HK-2 (cell line): ENCODE results near the gene CALML5.

Experiments used
- DNase-seq: peaks from one replicate; pipeline ENCODE4 v3.0.0-alpha.2; 2018; ENCODE audit not compliant: unreplicated experiment

The CALML5 gene

DNA sequence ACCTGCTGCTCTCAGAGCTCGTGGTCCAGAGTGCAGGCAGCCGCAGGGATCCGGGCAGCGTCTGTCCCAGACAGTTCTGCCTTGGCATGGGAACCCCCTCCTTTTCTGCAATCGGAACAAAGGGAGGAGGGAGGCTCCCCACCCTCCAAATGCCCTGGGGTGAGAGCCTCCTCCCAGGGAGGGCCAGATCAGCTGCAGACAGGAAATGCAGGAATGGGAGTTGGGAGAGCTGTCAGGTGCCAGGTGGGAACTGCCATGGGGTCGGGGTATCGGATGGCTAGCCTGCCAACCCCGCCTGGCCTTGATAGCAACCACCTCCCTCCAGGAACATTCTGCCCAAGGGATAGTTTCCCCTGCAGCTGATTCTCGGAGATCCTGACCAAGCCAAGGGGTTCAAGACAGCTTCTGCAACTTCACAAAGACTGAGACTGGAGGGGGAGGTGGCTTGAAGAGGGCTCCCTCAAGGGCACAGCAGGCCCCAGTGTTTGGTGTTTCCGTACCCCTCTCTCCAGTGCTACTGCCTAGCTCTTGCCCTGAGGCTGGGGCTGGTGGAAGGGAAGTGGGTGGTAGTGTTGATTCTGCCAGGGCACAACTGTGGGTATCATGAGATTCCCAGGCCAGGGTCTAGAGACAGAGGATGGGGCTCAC is at the start of gene CALML5:
CALML5 (minus strand) TSS at position 78 of the 648 bp plus-strand sequence. CDS start 132 bp downstream, outside the sequence.
- no peak for DNase-seq

GRCh38 chr10:5547931-5548660 is 48.7 kb upstream of the CALML5 start:
- no peak for DNase-seq

DNA sequence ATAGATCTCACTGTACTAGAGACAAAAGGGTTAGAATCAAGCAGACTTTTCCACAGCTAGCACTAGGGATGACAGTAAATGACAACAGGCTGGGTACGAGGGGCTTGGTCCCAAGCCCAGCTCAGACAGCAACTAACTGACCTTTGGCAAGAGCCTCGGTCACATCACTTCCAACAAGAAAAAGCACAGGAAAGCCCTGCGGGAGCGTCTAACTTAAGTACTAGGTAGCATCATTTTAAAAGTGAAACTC is 48.2 kb upstream of the CALML5 start:
- no peak for DNase-seq

DNA sequence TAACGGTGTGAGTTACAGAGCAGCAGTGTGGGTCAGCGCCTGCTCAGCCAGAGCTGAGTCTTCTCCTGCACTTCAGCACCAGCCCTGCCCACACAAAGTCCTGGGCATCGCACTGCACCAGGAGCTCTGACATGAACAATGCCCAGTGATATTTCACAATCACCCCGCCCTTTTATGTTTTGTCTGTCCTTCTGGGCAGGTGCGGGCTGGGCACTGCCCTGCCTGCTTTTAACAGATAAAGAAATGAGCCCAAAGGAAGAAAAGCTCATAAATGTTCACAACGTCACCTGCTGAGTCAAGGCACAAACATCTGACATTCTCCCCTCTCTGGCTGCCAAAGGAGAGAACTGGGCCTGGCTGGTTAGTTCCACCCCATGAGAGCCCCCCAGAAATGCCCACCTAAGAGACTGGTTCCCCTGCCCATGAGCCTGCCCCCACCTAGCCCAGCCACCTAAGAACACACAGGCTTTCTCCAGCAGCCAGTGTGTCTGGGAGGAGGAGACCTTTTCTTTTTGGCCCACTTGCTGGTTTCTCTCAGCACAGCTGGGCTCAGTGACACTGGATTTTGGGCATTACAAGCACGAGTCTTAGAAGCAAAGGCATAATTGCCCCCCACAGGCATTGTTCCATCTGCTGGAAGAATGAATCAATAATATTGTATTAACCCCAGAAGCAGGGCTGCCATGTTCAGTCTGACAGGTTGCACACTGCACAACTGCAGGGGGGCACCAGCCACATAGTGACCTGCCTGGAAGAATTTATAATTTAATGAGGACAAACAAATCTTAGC is 47.7 kb upstream of the CALML5 start:
- DNase-seq, result no peak

DNA sequence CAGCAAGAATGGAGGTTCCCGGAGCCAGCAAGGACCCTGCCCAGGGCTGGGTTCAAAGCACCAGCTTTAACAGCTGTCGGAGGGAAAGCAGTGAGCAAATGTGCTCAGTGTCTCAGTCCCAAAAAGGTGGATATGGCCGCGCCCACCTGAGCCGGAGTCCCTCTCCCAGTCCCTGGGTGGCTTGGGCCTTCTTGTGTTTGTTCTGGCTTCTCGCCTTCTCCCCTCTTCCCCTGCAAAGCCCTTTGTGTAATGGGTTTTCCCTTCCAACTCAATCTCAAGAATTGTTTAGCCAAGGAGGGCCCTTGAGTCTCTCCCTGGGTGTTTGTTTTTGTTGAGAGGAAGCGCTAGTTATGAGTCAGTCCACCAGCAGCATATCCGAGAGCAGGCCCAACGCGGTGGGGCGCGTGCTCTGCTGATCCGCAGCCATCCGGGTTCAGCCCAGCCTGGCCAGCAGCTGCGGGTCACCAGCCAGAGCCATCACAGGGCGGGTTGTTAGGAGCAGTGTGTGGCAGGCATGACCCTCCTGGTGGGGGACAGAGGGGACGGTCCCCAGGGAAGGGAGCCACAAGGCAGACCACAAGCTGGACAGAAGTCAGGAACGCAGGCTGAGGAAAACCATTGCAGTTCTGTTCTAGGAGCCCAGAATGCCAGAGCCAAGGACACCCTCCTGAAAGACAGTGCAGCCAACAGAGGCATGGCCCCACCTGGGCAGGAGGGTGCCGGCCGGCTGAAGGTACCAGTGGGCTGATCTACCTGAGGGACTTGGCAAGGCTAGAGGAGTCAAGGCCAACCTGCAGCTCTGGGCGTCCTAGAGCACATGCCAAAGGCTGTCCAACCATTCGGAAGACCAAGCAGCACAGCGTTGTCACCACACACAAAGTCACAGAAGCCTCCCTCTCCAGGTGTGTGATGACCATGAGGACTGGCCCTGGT is 46.7 kb upstream of the CALML5 start:
- no peak for DNase-seq

DNA sequence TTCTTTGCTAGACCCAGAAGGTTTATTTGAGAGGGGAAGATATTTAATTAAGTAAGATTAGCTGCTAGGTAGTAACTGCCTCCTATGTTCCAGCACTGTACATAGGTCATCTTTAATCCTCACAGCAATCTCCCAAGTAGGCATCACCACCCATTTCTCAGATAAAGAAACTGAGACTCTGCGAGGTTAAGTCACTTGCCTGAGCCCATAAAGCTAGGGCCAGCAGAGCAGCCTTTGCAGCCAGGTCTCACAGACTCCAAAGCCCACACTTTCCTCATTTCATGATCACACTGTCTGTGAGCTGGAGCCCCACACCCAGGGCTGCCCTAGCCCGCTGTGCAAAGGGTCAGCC is 46.0 kb upstream of the CALML5 start:
- no peak for DNase-seq

GRCh38 chr10:5545011-5545410 is 45.6 kb upstream of the CALML5 start:
- no peak for DNase-seq

- no peak for DNase-seq
Observed at GRCh38 chr10:5544216-5544805, 44.9 kb upstream of the CALML5 start.

GRCh38 chr10:5543623-5544022 is 44.3 kb upstream of the CALML5 start:
- no peak for DNase-seq

GRCh38 chr10:5542100-5542499 is 42.7 kb upstream of the CALML5 start:
- DNase-seq, result no peak

DNA sequence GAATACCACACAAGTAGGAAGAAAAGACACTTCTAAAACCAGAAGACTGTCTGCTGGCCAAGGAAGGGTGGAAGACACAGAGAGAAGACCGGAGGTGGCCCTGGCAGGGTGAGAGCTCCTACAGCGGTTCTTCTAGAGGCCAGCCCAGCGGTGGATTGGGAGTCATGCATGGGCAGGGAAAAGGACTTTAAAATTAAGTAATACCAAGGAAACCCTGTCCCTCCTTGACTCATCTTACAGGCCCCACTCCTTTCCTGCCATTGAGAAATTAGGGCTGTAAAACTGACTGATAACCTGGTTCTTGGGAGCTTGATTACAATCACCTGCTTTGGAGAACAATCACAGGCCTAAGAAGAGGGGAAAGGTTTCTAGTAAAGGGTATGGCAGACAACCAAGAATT is 41.5 kb upstream of the CALML5 start:
- no peak for DNase-seq

- no peak for DNase-seq
Observed at GRCh38 chr10:5540080-5540479, 40.7 kb upstream of the CALML5 start.

DNA sequence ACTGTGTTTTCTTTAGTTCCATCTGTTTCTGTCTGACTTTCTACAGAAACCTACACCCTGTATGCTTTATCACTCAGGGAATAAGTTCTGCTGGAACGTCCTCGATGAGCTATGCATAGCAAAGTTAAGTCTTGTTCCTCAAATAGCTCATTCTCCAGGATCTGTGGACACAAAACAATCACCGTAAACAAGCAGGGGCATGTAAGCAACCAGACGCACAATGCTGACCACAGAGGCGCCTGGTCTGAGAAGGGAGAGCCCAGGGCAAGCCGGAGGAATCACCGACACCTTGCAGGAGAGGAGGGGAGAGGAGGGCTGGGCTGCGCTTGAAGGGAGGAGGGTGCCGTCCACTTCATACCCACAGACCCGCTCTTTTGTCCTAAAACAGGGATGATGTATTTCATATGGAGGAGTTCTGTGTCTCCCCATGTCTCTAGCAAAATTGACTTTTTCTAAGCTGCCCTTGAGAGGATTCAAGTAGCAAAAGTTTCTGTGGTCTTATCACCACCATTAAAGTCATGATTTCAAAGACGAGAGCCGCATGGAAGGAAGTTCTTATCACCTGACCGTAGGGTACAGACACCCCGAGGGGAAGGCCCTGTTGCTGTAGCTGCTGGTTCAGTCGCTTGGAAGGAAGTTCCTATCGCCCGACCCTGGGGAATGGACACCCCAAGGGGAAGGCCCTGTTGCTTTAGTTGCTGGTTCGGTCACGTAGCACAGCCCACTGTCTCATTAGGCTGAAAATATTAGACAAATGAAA is 39.7 kb upstream of the CALML5 start:
- no peak for DNase-seq

DNA sequence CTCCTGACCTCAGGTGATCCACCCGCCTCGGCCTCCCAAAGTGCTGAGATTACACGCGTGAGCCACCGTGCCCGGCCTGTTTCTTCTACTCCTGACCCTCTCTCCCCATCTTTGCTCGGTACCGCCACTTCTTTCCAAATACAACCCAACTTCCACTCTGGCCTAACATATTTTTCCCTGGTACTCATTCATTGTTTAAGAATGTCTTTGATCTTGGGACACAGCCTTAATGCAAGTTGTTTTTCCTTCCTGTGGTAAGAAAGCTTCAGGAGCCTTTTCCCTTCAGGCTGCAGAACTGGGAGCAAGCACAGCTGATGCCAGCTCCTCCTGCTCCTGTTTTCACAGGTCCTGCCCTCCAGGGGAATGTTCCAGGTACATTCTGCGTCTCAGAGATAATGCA is 39.1 kb upstream of the CALML5 start:
- DNase-seq, result no peak

DNA sequence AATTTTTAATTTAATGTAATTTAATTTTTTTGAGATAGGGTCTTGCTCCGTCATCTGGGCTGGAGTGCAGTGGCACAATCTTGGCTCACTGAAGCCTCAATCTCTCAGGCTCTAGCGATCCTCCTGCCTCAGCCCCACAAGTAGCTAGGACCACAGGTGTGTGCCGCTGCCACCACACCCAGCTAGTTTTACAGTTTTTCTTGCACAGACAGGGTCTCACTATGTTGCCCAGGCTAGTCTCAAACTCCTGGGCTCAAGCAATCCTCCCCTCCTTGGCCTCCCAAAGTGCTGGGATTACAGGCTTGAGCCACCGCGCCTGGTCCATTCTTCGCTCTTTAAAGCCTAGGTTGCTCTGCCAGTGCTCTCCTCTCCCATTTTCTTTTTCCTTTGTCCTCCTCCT is 38.3 kb upstream of the CALML5 start:
- no peak for DNase-seq

DNA sequence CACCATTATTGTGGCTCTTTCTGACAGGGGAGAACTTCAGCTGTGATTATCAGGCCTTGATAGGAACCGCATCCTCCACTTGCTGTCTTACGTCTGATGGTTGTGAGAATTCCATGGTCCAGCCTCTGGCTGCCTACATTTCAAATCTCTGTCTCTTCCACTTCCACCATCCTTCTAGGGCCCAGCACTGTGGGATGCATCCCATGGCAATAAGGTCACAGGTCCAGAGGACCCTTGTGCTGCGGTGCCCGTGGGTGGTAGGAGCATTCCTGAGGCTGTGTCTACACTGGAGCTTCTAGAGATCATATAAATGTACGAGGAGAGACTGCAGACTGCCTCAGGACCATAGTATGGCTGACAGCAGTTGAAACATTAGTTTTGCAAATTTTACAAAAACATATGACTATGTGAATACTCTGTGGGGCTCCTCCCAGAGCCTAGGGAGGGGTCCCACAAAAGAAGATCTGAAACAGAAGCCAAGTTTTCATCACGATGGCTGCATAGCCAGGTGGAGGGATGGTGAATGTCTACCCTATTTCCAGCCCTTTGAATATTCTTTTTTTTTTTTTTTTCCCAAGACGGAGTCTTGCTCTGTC is 37.2 kb upstream of the CALML5 start:
- no peak for DNase-seq

DNA sequence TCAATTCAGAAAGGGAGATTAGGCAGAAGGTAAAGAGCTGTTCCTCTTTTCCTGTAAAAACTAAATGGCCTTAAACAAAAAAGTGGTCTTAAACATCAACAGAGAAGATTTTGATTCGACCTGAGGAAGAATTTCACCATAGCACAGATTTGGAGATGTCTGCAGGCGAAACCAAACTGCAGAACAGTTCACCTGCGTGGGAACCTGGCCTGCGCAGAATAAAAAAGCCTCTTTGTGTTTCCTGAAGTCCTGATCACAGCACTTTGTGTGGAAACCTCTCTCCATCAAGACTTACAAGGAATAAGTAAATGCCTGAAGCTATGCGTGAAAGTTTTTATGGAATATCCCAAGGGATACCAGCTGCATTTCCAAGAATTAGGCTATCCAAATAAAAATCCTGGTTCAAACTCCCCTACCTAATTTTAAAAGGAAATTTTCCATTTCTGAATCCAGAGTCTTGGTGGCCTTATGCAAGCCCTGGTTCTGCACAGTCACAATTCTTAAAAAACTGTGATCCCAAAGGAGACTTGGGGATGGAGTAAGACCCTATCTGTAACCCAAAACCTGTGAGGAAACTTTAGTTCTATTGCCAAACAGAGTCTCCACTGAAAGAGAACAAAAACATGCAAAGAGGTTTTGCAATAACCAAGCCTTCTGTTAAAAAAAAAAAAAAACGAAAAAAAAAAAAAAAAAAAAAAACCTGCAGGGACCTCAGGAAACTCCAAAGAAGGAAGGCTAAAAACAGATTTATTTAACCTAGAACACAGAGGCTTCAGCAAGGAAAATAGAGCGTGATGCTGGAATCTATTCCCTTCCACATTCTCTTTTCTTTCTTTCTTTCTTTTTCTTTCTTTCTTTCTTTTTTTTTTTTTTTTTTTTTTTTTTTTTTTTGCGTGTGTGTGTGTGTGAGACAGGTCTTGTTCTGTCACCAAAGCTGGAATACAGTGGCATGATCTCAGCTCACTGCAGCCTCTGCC is 35.8 kb upstream of the CALML5 start:
- no peak for DNase-seq

- no peak for DNase-seq
Observed at GRCh38 chr10:5534051-5534821, 34.9 kb upstream of the CALML5 start.
